Adrenal gland (tissue), 12 donors: ENCODE measurements around the gene TIFAB. TPM values are rescaled to one million over a fixed set of nuclear protein-coding genes. Genes with fewer than 3 reads are reported as not detected.

Experiments used
- DNase-seq, 7 donors: peaks; one replicate each; pipeline ENCODE4 v3.0.0-alpha.2; 2019 to 2020
- H3K27ac ChIP-seq, 5 donors: fragments of 200-600 bp; sonication (generic) in 4 of 5; 1 replicate in 3 of 5; 2 replicates in 2 of 5; pipeline versions ENCODE4 v1.5.1 to v1.8.0; 2016 to 2020; ENCODE audit warnings: mild to moderate bottlenecking in 1 of 5
- H3K27me3 ChIP-seq: fragments of 200-600 bp; 2 replicates; pipeline ENCODE4 v1.8.0; 2021
- H3K36me3 ChIP-seq, 2 donors: fragments of 200-600 bp; replicated peaks in 1 of 2; 1 replicate in 1 of 2; 2 replicates in 1 of 2; pipeline versions ENCODE4 v1.5.1 to v1.8.0; 2018 to 2022
- H3K4me1 ChIP-seq, 2 donors: fragments of 200-600 bp; replicated peaks in 1 of 2; 1 replicate in 1 of 2; 2 replicates in 1 of 2; pipeline versions ENCODE4 v1.5.1 to v1.8.0; 2018 to 2021
- H3K4me3 ChIP-seq, 4 donors: fragments of 200-600 bp; sonication (generic) in 3 of 4; one replicate each; pipeline ENCODE4 v1.5.1; 2016 to 2018
- H3K9me3 ChIP-seq, 3 donors: fragments of 200-600 bp; sonication (generic) in 1 of 3; replicated peaks in 1 of 3; 1 replicate in 2 of 3; 2 replicates in 1 of 3; pipeline versions ENCODE4 v1.5.1 to v1.8.0; 2016 to 2021
- POLR2A ChIP-seq, 2 donors: fragments of 450-650 bp; IDR thresholded peaks; one replicate each; pipeline ENCODE4 v1.6.1; 2017; ENCODE audit warnings: antibody characterized with exemption in 2 of 2, mild to moderate bottlenecking in 2 of 2, moderate library complexity in 1 of 2
- WGBS, 4 donors: extraction: QIAGEN DNeasy Blood & Tissue Kit in 2 of 4; methylation state at CpG; one replicate each; pipeline versions ENCODE4 v1.1.5 to v1.1.7; 2013 to 2017; 5-methylcytosine and 5-hydroxymethylcytosine counted together
- intact Hi-C, 2 donors: fragments of 100-400 bp; cut with DNase I; formaldehyde crosslinking; loops; one replicate each; pipeline versions ENCODE4 v1.14.1 to v1.15.0; 2022 to 2023
- polyA plus RNA-seq, 3 donors: library from polyadenylated mRNA; stranded (reverse); fragments of 200-250 nt in 2 of 3; fragments of 350-450 nt in 1 of 3; fragmentation: Illumina TruSeq in 1 of 3; extraction: RNeasy Lipid Tissue Mini Kit (QIAGEN cat#74804) in 1 of 3; gene quantifications; one replicate each; pipeline ENCODE4 v1.2.3, GENCODE V29; 2013 to 2014
- total RNA-seq, 9 donors: library from RNA; depleted of rRNA in 4 of 9; stranded (reverse); fragments of >200 nt in 4 of 9; fragments of 120-200 nt in 1 of 9; fragmentation: NEBNext Ultra II Directional in 1 of 9; extraction: Animal tissue kit (Norgen Biotek cat#: 25700) in 1 of 9; gene quantifications; one replicate each; pipeline versions ENCODE4 v1.1.0 to v1.2.4, GENCODE V29; 2013 to 2023
- TF ChIP-seq, protein P1 (sequence below), 6 experiments: fragments of 450-650 bp in 4 of 6; fragments of 200-600 bp in 2 of 6; sonication (generic) in 1 of 6; IDR thresholded peaks; 1 replicate in 5 of 6; 2 replicates in 1 of 6; pipeline versions ENCODE4 v1.5.1 to v1.8.0; 2016 to 2021; ENCODE audit warnings: antibody characterized with exemption in 6 of 6, mild to moderate bottlenecking in 2 of 6, moderate library complexity in 1 of 6
- donor health status: healthy with polysubstance abuse.
- donor health status: Bipolar disorder and iron deficiency.
- donor health status: DM: yes; HTN: yes; CAD: no.
- donor health status: DM: no; HTN: no; CAD: no.
- donor health status: DM: no; HTN: no; CAD: no.
- donor health status: DM: yes; HTN: yes; CAD: no.

TIFAB gene
- total and polyA plus RNA-seq, 12 donors: 0.06 to 0.08 TPM; not detected in 10

DNA sequence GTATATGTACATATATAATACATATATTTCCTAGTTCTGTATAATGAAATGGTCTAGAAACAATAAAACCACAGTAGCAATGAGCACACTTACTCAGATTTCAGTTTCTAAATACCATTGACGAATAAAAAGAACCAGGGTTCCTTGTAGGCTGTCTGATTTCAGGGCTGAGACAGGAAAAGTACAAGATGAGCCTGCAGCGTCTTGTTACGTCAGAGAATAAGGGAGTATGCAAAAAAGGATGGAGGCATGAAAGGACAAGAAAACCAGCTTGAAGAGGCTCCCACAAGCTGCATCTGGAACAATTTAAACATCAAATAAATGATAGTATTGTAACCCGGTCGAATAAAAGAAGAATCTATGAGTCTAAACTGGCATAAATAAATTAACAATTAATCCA, 17.8 kb upstream of the TIFAB start:
- H3K27me3 ChIP-seq: peaks cover 17% of the 10 kb centered on the region
- no peaks in the 10 kb centered on the region for H3K9me3 ChIP-seq
- intact Hi-C loops: loop anchor here (5.0 kb wide), 2 partner anchors 82 to 362 kb away; partner anchors contain the start of gene SLC25A48 (in 1 of the 2)
- no peak for DNase-seq
- no peaks in the 10 kb centered on the region for H3K36me3 ChIP-seq
- no peak overlapping the region for H3K4me3 ChIP-seq
- H3K27ac ChIP-seq: no peak overlapping the region
- TF ChIP-seq, protein P1, sequence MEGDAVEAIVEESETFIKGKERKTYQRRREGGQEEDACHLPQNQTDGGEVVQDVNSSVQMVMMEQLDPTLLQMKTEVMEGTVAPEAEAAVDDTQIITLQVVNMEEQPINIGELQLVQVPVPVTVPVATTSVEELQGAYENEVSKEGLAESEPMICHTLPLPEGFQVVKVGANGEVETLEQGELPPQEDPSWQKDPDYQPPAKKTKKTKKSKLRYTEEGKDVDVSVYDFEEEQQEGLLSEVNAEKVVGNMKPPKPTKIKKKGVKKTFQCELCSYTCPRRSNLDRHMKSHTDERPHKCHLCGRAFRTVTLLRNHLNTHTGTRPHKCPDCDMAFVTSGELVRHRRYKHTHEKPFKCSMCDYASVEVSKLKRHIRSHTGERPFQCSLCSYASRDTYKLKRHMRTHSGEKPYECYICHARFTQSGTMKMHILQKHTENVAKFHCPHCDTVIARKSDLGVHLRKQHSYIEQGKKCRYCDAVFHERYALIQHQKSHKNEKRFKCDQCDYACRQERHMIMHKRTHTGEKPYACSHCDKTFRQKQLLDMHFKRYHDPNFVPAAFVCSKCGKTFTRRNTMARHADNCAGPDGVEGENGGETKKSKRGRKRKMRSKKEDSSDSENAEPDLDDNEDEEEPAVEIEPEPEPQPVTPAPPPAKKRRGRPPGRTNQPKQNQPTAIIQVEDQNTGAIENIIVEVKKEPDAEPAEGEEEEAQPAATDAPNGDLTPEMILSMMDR (IDR thresholded peaks at IDR 0.05): no peak
- TF ChIP-seq POLR2A (IDR thresholded peaks at IDR 0.05): no peak
- H3K4me1 ChIP-seq: no peaks in the 10 kb centered on the region
- WGBS, 4 donors: 82 to 88% (median 83%) methylated on average over 5 of the region's 5 CpGs

DNA sequence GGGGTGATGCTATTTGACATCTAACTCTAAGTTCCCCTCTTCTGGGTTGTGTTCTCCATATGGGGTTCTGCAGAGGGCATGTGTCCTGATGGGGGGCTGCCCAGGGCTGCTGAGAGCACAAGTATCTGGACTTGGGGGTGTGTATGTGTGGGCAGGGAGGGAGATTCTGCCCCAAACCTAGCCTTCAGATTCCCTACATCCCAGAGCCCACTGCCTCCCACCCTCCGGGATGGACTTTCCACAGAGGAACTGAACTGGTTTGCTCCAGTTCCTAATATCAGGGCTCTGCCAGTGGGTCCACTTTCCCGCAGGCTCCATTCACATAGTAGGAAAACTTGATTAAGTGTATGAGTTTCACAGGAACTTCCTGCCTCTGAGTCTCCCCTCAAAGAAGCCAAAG, 16.4 kb upstream of the TIFAB start:
- WGBS, 4 donors: 63 to 92% (median 80%) methylated on average over 2 of the region's 2 CpGs
- Histone ChIP-seq H3K4me1 (no peaks in the 10 kb centered on the region), H3K4me3 (no peak overlapping the region), H3K9me3 (no peaks in the 10 kb centered on the region), H3K36me3 (no peaks in the 10 kb centered on the region), H3K27ac (no peak overlapping the region), H3K27me3 (peaks cover 17% of the 10 kb centered on the region)
- intact Hi-C loops: loop anchor here in 1 of 2 donors (5.0 kb wide), 1 partner anchor 84 kb away; no protein-coding TSS in a partner anchor
- TF ChIP-seq, protein P1 (IDR thresholded peaks at IDR 0.05): no peak
- TF ChIP-seq POLR2A (IDR thresholded peaks at IDR 0.05): no peak
- no peak for DNase-seq

DNA sequence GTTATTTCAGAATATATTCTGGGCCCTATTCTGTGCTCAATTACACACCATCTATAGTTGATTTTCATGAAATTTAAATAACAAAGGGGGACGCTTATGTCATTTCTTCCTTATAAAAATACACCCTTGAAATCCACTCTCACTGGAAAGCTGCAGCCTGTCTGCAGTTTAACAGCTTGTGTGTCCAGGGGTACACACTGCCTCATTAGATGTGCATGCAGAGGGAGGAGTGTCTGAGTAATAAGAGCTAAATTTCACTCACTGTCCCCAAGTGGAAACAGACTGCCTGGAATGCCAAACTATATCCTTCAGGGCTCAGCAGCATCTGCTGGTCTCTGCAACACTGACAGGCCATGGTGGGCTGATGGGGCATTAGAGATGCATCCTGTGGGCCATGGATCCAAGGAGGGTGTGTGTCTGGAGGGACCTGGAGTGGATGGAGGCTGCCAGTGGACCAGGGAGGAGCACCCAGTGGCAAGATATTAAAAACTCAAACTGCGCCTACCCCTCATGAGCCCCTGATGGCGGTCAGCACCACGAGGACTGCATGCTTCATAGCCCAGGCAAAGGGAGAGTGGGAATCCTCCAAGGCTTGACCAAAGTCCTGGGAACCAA, 15.8 kb upstream of the TIFAB start:
- 84 to 88% (median 85%) methylated on average over 2 to 4 of the region's 4 CpGs for WGBS, 4 donors
- intact Hi-C loops: loop anchor here (2.0 to 5.0 kb wide), 2 partner anchors 84 to 85 kb away; no protein-coding TSS in a partner anchor
- Histone ChIP-seq H3K36me3 (no peaks in the 10 kb centered on the region), H3K27ac (no peak overlapping the region), H3K4me1 (no peaks in the 10 kb centered on the region), H3K27me3 (peaks cover 17% of the 10 kb centered on the region), H3K4me3 (no peak overlapping the region), H3K9me3 (no peaks in the 10 kb centered on the region)
- no peak for TF ChIP-seq POLR2A (IDR thresholded peaks at IDR 0.05)
- TF ChIP-seq, protein P1 (IDR thresholded peaks at IDR 0.05): no peak
- no peak for DNase-seq

DNA sequence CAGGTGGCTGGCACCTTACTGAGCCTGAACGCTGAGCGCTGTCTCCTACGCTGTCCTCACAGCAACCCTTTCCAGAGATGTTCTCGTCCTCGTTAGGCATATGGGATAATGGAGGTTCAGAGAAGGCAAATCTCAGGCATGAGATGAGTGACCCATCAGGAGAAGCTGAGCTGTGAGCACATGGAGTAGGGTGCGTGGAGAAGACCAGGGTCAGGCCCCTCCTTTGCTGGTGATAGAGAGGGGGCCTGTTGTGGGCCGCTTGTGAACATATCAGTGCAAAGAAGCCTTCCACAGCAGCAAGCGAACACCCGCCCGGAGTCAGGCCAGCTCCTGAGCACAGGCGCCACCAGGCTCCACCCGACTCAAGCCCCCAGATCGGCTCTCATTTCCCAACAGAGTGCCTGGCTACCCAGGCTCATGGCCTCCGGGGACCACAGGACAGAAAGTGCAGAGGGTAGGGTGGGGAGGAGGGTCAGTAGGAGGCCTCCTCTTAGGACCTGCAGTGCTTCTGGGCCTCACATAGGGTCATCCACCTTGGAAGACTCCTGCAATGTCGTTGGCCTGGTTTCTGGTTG, 15.0 kb upstream of the TIFAB start:
- no peak for DNase-seq
- TF ChIP-seq, protein P1 (IDR thresholded peaks at IDR 0.05): no peak
- no peak for TF ChIP-seq POLR2A (IDR thresholded peaks at IDR 0.05)
- Histone ChIP-seq H3K27me3 (peaks cover 17% of the 10 kb centered on the region), H3K9me3 (no peaks in the 10 kb centered on the region), H3K4me1 (no peaks in the 10 kb centered on the region), H3K36me3 (no peaks in the 10 kb centered on the region), H3K4me3 (no peak overlapping the region), H3K27ac (no peak overlapping the region)
- WGBS, 4 donors: 77 to 85% (median 78%) methylated on average over 13 to 15 of the region's 15 CpGs
- intact Hi-C loops: loop anchor here (2.0 to 5.0 kb wide), 2 partner anchors 85 to 86 kb away; no protein-coding TSS in a partner anchor
